Caki2 (cell line): ENCODE data around the gene ACSS3. TPM values are rescaled to one million over a fixed set of nuclear protein-coding genes. Genes with fewer than 3 reads are reported as not detected.
"Not testable (repeated sequence)": the region's sequence is repeated elsewhere in the genome, so short reads cannot be mapped to it uniquely, and the experiment has no call there.

Experiments
- DNase-seq: peaks from one replicate; pipeline ENCODE4 v3.0.0-alpha.2; 2015; ENCODE audit warnings: low read depth
- in situ Hi-C: cut with HindIII; loops from 2 replicates; pipeline ENCODE4 v1.10.0; 2016; ENCODE audit warnings: low sequenced_read_pairs, low pct_unique_long_range_greater_than_20kb, mixed read lengths
- total RNA-seq: library from RNA; depleted of rRNA; stranded (reverse); fragments of >200 nt; shearing (Covaris generic); gene quantifications from 2 replicates; pipeline ENCODE4 v1.2.3, GENCODE V29; 2014; ENCODE audit warnings: low replicate concordance; rRNA removed

ACSS3 gene, protein sequence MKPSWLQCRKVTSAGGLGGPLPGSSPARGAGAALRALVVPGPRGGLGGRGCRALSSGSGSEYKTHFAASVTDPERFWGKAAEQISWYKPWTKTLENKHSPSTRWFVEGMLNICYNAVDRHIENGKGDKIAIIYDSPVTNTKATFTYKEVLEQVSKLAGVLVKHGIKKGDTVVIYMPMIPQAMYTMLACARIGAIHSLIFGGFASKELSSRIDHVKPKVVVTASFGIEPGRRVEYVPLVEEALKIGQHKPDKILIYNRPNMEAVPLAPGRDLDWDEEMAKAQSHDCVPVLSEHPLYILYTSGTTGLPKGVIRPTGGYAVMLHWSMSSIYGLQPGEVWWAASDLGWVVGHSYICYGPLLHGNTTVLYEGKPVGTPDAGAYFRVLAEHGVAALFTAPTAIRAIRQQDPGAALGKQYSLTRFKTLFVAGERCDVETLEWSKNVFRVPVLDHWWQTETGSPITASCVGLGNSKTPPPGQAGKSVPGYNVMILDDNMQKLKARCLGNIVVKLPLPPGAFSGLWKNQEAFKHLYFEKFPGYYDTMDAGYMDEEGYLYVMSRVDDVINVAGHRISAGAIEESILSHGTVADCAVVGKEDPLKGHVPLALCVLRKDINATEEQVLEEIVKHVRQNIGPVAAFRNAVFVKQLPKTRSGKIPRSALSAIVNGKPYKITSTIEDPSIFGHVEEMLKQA
- total RNA-seq, result 1.2 TPM in 1 of 2 replicates, not detected in the other

DNA sequence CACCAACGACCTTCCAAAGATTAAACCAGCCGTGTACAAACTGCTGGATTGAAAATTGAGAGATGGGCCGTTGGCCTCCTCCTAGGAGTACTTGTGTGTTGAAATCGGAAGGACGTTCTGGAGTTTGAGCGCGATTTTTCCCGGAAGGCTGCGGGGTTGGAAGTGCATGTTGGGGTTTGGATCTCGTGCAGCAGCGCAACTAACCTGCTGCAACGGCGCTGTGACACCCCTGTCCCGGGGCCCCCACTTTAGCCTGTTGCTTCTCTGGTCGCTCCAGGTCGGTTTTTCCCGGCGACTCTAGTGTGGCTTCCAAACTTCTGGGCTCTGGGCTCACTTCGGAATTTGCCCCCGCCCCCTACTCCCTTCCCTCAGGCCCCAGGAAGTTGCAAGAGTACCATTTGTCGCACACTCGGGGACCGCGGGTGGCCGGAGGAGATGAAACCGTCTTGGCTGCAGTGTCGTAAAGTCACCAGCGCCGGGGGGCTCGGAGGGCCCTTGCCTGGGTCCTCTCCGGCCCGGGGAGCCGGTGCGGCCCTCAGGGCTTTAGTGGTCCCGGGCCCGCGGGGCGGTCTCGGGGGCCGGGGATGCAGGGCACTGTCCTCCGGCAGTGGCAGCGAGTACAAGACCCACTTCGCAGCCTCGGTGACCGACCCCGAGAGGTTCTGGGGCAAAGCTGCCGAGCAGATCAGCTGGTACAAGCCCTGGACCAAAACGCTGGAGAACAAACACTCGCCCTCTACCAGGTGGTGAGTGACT lies at the start of gene ACSS3:
TSS of gene ACSS3 (plus strand) at position 394 of the 756 bp plus-strand sequence. CDS start at position 436, 42 bp downstream.
- no peak for DNase-seq
- in situ Hi-C loops, result no loop called here

DNA sequence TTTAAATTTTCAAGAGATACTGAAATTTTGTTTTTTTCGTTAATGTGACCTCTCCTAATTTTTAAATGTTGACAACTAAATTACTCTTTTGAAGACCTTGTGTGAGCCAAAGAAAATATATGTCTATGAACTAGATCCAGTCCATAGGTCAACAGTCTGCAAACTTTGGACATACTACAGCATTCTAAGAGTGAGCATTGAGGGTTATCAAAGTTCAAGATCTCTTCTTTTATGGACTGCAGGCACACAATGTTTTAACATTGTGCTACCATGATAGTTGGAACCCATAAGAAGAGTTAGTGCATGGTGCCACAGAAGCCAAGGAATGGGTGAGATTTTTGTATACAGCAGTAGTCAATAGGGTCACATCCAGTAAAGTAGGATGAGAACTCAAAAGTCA lies 43.0 kb upstream of the ACSS3 start:
- no peak for DNase-seq
- in situ Hi-C loops, result no loop called here

DNA sequence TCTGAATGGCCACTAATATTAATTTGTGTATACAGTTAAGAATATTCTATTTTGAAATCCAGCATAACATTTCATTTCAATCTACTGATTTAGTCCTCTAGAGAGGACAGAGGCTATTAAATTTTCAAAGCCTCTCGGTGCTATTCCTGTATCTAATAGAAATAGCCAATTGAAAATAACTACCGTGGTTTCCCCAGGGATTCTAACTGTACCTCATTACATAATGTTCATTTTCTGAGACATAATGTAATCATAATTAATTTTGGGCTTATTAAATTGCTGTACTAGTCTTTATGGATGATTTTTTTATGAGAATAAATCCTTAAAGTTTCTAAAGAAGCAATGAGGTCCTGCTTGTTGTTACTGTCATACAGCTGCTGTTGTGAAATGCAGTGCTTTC lies 38.6 kb upstream of the ACSS3 start:
- DNase-seq, result no peak
- in situ Hi-C loops, result no loop called here

DNA sequence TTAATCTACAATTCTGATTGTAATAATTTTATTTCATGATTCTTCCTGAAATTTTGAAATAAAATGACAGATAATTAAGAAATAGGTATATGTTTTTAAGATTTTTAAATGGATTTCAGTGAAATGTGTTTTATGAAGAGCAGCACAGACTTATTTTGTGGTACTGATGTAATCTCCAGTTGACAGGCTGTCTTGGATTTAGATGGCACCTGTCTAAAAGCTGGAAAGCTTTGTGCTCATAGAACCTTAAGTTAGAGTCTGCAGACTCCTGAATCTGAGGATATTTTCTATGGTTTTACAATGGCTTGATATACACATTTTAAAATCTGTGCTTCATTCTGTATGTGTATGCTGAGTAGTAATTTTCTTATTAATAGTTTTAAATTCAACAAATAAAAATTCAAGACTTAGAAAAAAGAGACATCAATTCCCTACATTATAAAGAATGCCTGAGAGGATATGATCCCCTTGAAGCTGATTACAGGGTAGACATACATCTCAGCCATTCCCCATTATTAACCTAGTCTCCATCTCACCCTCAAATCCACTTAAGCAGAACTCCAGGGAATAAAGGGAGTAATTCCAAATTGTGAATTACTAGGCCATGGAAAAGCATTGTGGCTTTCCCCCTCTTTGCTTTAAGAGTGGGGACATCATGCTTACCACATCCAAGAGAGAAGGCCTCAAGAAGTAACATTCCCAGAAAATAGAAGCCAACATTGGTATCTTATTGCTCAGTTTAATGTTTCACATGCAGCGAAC lies 33.7 kb upstream of the ACSS3 start:
- in situ Hi-C loops, result no loop called here
- DNase-seq, result no peak

DNA sequence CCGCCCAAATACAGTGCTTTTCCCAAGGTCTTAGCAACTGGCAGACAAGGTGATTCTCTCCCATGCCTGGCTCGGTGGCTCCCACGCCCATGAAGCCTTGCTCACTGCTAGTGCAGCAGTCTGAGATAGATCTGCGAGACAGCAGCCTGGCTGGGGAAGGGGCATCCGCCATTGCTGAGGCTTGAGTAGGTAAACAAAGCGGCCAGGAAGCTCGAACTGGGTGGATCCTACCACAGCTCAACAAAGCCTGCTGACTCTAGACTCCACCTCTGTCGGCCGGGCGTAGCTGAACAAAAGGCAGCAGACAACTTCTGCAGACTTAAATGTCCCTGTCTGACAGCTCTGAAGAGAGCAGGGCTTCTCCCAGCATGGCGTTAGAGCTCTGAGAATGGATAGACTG lies 12.9 kb upstream of the ACSS3 start:
- DNase-seq, in situ Hi-C loops: not testable (repeated sequence)

DNA sequence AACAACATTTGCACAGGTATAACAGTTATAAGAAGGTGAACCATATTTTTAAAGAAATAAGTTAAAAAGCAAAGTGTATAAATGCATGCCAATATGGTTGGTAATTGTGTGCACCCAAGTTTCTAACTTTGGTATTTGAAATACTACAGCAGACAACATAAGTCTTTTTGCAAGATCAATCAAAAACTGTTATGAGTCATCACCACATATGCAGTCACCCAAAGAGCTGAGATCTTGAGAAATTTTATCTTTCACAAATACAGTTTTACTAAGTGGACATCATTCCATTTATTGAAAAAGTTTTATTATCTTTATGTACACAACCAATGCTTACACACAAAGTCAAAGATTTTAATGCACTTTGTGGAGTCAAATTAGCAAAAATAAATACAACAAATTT lies 7.0 kb upstream of the ACSS3 start:
- DNase-seq, result no peak
- in situ Hi-C loops, result no loop called here

DNA sequence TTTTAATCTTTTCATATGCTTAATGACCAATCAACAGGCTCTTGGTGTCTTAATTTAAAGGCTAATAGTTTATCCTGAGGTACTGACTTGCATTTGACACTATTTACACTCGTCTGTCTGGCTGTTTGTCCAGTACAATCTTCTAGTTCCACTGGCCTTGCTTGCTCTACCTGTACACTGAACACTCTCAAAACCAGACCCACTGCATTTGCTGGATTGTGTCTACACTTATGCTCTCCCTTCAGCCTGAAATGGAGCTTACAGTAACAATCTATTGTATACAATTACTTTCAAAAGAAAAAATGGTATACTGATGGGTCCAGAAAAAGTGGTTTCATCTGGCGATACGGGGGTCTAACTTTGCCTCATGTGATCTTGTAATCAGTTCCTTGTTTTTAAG lies 2.3 kb upstream of the ACSS3 start:
- DNase-seq, result no peak
- in situ Hi-C loops, result no loop called here

DNA sequence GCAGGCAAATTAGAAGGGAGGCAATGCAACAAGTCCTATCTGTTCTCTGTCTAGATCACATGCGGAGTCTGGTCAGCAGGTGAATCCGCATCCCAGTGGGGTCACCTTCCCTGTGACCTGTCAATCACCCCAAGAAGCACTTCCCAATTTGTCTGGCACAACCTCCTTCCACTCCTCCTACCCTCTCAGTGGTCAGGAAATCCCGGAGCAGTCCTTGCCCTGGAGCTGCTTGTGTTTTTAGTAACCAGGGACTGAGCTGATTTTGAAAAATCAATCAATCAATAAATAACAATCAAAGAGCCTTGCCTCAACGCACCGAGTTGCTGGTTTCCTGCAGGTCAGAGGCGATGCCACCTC lies 572 bp upstream of the ACSS3 start:
- in situ Hi-C loops, result no loop called here
- DNase-seq, result no peak

DNA sequence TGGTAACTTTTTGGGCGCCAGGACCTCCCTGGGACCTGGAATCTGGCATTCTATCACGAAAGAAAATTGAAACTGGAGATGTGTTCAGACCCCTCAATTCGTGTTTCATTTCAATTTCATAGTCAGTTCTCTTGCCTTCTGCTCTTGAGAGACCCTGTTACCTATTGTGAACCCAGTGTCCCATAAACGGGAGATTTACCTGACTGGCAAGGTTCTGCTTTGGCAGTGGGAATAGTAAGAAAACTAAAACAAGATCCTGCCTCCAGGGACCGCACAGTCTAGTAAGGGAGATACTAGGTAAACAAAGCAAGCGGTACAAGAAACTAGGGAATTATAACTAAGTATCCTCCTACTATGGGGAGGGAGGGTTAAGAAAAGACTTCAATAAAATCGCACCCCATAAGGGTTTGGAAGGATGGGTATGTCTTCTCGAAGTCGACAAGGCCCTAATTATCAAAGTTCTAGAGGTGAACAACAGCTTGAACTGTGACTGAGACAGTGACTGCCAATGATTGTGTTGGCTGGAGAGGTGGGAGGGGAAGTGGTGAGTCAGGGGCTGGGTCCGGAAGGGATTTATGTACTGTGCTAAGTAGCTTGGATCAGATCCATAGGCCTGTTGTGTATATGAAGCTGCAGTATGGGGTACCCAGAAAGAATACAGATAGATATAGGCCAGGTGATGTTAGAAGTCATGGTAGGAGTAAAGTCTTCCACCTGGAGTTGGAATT lies 754 bp downstream of the ACSS3 start:
- no peak for DNase-seq

DNA sequence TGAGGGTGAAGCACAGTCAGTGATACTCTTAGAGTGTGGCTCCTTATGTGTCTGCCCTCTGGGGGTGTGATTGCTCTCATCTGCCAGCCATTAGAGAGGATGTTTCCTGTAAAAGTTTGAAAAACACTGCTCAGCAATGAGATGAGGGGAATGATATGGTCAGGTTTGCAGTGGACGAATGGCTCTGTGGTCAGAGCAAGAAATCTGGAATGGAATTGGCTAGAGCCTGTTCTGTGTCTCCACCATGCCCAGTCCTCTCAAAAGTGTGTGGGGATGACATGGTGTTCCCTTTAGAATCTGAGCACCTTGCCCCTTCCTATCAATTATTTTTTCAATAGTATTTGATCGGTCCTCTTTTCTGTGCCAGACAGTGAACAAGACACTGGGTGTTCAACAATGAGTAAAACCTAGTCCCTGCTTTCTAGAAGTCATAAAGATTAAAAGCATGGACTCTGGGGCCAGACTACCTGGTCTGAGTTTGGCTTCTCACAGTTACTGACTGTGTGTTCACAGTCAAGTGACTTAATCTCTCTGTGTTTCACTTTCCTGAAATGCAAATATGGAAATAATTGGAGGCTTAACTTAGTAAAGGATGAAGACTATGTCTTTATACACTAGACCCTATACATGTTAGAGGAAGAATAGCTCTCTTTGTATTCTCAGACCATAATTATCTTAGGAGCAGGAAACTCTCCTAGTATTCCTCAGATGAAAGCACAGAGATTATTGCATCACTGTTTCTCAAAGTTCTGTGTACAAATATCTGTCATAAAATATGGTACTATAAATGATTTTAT lies 1.6 kb downstream of the ACSS3 start:
- DNase-seq, result no peak
- in situ Hi-C loops, result no loop called here

More for the DNA sequence above, 754 bp downstream of the ACSS3 start:
- in situ Hi-C loops, result no loop called here

DNA sequence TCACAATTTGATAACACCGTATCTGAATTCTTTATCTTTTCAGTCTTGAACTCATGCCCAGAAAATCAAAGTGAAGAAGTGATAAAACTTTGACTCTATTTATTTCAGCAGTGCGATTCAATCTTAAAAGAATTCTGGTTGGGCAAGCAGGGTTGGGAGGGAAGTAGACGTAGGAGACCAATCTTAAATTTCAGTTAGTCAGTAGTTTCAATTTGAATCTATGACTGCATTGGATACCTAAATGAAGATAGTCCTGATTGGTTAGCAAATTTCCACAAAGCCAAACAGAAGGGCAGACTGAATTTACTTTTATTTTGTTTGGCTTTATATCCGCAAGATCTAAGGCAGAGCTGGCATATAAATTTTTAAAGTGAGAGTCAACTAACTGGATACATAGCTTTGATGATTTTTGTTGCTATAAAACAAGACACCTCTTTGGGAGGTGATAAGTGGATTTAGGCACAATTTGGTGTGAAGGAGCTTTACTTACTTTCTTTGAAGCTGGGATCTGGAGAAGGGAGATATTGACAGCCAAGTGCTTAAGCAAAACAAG lies 2.6 kb downstream of the ACSS3 start:
- DNase-seq, result no peak
- in situ Hi-C loops, result no loop called here

DNA sequence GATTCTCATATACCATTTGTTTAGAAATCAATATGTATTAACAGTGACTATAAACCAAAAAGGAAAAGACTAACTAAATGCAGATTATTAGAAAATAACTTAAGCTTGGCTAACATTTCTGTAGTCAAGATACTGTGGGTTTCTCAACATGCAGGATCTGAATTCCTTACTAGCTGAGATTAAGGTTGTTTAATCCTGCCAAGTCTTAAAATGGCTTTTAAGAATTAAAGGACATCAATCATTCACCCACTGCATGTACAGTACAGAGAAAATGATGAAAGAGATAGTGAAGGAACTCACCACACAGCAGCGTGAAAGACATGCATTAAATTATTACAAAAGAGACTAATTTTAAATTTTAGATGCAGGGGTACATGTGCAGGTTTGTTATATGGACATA lies 3.8 kb downstream of the ACSS3 start:
- in situ Hi-C loops, result no loop called here
- no peak for DNase-seq

DNA sequence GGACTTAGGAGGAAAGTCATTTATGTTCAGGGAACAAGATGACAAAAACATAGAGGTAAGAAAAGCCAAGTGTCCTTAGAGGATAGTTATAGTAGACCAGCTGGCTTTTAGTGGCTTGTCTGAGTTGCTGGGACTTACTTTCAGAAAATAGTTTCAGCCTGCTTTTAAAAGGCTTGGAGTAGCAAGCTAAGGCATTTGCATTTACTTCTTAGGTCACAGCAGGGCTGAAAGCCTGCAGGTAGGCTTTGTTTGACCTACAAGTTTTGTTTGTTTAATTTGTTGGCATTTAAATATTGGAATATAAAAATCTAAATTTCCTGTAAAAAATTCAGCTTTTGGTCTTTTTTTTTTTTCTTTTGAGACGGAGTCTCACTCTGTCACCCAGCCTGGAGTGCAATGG lies 5.1 kb downstream of the ACSS3 start:
- no peak for DNase-seq
- in situ Hi-C loops, result no loop called here

DNA sequence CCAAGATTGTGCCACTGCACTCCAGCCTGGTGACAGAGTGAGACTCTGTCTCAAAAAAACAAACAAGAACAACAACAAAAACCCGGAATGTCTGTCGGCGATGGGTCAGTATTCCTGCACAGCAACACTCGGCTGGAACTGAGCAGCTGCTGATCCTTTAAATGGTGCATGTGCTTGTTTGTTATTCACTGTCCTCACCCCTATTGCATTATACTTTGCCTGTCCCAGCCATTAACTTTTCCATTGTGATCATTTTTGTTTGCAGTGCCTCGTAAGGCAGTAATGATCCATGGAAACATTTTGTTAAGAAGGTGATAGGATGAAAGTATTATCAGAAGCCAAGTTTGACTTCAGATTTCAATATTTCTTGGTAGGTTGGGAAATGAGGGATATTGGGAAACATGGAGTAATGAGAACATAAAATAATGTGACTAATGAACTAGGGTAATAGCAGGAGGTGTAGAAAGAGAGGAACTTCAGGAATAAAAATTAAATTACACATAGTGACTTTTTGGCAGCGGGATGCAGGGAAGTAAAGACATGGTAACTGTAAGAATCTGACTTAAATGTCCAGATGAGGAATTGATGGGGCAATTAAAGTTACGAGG lies 6.1 kb downstream of the ACSS3 start:
- in situ Hi-C loops, result no loop called here
- no peak for DNase-seq

DNA sequence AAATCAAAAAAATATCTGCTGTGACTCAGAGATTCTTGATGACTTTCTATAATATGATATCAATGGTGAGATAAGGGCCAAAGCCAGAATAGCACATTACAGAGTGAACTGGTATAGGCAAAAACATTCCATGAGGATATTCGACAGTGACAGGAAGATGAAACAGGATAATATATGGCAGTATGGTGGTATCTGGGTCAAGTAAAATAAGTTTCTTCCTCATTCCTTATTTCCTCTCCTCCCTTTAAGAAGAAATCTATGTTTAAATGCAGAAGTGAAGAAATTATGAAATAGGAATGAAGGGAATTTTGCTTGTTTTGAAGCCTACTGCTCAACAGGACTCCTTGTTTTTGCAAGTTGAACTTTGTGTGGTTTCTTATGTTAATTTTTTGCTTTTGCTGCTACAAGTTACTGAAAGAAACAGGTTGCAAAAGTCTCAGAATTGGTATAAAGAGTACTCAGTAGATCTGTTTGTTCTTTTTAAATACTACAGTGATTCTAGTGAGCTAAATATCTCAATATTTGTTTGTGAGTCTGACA lies 7.0 kb downstream of the ACSS3 start:
- in situ Hi-C loops, result no loop called here
- DNase-seq, result no peak

DNA sequence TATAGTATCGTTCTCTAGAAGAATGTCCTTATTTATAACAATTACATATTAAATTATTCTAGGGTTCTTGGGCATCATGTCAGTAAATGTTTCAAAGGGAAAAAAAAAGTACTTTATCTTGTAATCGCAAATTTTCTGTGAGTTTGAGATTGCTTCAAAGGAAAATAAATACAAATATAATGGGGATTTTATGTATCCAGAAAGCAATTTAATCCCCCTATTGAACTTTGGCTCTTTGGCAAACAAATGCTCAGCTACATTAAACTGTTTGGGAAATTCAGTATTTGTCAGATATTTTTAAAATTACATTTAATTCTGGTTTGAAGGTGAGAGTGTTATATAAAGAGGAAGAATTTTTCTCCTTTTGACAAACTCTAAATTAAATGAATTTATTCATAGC lies 8.0 kb downstream of the ACSS3 start:
- in situ Hi-C loops, result no loop called here
- DNase-seq, result no peak
